ENCODE results near the gene SUSD5.
"Not testable (repeated sequence)": the region's sequence is repeated elsewhere in the genome, so short reads cannot be mapped to it uniquely, and the experiment has no call there.

Gene SUSD5

DNA sequence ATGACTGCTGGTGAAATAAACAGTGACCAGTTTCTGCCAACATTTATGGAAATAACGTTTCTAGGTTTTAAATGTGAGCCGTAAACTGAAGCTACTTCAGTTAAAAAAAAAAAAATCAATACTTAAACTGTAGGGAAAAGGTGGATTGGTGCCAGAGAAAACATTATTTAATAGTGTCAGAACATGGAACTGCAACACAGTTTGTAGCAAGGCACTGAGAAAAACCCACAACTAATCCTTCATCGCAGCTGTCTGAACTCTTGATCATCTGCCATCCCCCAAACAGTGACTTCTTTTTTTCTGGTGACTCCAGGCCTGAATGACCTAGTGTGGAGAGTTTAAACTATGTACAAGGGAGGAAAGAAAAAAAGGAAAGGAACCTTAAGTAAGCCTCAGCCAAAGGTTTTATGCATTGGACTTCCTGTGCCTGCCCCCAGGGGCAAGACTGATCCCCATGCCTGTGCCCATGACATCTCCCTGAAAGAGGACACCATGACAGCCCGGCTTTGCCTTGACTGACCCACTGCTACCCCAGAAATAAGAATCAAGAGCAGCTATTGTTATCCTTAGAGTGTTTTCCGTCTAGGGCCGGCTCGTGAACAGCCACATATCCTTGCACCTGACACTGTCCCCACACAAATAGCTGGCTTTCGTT, 71.7 kb downstream of the SUSD5 start:
- DNase-seq: no peak

DNA sequence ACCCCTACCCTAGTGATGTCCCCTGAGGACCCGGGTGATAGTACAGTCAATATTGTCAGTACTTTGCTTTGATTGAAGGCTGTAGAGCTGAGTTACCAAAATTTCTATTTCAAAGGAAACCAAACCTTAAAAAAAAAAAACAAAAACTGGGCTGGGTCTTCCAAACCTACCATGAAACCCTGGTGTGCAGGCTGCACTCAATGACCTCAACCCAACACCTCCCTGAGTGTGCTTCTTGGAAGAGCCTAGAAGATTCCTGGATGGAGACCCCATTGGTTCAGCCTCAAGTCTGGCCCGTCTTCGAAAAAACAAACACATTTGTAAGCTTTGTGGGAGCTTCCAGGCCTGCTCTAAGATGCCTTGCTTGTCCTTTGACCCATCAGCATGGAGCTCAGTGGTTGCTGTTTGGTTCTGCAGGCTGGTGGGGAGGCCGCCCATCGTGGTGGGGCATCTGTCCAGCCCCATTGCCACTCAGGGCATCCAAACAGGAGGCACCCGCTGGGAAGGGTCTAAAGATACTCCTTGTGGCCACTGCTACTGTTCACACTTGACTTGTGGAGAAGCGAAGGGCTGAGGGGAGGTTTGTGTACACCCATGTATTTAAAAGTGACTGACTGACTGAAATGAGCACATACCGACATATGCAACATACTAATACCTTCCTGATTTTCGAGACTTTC, 72.6 kb downstream of the SUSD5 start:
- DNase-seq: no peak

DNA sequence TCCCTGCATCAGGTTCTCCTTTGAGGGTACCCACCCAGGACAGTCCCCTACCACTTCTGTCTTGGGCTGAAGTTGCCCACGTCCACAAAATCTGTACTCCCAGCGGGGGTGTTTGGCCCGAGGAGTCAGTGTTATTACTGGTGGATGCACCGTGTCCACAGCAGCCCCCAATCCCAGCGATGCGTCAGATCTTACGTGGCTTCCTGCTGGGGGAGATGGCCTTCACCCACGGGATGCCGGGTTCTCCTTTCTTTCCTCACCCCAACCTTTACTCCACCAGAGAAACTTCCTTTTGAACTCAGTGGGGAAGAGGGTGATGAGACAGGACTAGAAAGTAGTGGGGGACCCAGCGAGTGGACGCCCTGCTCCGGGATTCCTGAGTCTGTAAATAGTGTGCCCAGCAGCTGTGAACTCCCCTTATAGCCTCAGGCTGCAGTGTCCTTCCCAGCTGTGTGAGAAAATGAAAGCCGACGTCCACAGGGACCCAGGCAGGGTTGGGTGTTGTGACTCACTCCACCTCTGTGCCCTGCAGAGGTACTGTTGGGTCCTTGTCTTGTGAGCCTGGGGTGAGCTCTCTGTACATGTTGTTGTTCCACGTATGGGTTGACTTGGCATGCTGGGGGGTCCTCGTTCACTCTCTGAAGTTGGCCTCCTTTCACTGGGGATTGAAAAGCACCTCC, 73.2 kb downstream of the SUSD5 start:
- DNase-seq: no peak

DNA sequence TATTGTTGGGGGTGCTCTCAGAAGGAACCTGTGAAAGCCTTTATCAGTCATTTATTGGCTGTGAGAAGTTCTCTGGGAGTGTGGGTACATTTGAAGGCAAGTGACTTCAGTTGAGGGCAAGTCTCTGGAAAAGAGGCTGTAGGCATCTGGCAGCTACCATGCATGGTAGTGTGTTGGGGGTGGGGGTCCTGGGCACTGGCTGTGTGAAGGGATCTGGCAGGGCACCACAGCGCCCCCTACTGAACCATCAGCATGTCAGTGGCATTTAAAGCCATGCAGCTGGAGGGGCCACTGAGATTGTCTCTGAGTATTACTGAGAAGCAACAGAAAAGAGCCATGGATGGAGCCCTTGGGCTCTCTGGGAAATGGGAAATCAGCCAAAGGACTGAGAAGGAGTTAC, 74.2 kb downstream of the SUSD5 start:
- DNase-seq: no peak

DNA sequence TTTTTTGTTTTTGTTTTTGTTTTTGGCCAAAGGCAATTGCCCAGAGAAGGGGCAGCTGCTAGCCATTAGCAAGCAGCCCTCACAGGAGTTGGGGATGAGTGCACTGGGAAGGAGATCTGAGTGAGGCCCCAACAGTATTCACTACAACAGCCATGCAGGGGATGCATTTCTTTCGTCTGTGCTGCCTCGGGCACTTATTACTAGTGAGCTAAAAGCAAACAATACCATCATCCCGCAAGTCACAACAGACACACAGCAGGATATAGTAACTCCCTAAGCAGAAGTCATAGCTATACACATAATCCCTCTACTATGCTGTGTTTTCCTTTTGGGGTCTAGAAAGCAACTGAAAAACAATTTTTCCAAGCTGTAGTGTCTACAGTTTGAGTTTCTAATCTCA, 77.6 kb downstream of the SUSD5 start:
- no peak for DNase-seq

DNA sequence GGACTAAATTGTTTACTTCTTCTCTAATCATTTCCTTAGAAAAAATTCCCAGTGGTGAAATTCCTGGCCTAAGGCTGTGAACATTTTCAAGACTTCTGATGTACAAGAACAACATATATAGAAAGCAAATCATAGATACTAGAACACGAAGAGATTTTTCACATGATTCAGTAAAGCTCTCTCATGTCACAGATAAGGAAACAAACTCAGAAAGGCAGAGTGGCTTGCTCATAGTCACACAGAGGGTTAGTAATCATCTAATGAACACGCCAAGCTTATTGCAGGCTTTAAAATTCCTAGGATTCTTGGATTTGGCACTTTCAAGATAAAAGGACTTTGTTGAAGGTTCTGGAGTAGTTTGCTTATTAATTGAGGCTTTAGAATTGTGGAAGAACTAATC, 78.6 kb downstream of the SUSD5 start:
- DNase-seq: no peak

DNA sequence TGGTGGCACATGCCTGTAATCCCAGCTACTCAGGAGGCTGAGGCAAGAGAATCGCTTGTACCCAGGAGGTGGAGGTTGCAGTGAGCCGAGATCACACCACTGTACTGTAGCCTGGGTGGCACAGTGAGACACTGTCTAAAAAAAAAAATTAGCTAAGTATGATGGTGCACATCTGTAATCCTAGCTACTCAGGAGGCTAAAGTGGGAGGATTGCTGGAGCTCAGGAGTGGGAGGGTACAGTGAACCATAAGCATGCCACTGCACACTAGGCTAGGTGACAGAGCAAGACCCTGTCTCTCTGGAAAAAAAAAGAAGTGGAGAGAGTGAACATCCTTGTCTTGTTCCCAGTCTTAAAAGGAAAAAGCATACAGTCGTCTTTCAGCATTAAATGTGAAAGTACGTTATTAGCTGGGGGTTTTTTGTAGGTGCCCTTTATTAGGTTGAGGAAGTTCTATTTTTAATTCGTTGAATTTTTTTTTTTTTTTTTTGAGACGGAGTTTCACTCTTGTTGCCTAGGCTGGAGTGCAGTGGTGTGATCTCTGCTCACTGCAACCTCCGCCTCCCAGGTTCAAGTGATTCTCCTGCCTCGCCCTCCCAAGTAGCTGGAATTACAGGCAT, 79.5 kb downstream of the SUSD5 start:
- DNase-seq: not testable (repeated sequence)

DNA sequence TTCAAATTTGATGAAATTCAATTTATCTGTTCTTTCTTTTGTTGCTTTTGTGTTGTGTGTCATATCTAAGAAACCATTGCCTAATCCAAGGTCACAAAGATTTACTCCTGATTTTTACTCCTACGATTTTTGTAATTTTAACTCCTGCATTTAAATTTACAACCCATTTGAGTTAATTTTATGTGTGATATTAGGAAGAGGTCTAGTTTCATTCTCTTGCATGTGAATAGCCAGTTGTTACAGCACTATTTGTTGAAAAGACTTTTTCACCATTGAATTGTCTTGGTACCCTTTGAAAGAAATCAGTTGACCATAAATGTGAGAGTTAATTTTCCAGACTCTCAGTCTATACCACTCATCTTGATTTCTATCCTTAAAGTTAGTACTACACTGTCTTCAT, 80.9 kb downstream of the SUSD5 start:
- no peak for DNase-seq

DNA sequence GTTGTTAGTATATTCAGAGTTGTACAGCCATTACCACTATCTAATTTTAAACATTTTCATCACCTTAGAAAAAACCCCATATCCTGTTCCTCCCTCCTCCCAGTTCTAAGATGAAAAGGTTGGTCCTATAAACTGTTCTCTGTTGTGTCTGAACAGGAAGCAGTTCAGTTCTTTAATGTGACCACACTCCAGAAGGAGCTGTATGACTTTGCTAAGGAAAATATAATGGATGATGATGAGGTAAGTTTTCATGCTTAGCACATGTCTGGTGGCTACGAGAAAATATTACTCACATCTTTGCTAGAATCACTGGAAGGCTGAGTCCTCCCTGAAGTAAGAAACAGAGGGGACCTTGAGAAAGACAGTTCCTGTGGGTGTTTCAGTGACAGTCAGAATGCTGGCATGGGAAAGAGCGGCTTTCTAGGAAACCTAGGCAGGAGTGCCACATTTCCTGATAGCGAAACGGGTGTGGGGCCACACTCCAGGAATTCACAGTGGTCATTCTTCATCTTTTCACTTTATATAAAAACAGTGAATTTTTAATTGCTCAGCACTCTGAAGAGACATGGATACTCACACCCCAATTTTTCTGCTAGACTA, 84.5 kb downstream of the SUSD5 start:
- no peak for DNase-seq

DNA sequence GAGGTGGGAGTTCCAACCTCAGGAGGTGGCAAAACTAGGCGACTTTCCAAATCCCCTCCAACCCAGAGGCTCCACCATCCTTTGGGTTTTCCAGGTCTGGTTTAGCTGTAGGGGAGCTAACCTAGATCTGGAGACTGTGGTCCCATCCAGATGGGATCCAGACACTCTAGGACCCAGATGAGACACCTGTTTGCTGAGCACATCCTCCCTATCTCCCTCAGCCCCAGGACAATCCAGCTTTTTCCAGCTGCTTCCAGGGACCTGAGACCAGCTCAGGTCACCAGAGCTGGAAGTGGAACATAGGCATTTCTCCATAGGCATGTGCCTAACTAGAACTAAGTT, 86.6 kb downstream of the SUSD5 start:
- no peak for DNase-seq

DNA sequence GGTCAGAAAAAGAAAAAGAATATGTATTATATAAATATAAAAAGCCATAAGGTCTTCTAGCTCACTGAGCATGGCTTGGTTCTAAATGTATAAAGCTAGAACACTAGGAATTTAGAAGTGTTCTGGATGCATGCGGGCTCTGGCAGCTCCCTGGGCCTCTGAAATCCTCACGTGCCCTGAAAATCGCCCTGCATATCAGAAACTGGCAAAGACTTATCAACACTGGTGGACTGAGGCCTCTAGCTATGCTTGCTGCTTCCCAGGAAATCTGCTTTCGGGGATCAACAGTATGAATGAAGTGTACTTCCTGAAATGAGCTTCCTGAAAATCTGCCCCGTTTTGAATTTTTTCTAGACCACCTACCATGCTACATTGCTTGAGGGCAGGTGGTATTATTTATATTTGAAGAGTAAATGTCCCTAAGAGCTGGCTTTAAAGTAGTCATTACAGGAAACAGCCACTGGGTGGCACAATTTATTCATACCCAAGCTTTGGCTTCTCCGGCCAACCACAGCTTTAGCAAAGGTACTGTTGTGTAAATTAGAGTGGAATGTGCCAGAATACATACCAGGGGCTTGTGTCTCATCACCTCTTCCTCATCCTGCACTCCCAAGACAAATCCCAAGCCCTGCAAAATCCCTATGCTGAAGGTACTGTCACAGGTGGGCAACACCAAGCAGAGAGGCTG, 87.1 kb downstream of the SUSD5 start:
- DNase-seq: no peak

DNA sequence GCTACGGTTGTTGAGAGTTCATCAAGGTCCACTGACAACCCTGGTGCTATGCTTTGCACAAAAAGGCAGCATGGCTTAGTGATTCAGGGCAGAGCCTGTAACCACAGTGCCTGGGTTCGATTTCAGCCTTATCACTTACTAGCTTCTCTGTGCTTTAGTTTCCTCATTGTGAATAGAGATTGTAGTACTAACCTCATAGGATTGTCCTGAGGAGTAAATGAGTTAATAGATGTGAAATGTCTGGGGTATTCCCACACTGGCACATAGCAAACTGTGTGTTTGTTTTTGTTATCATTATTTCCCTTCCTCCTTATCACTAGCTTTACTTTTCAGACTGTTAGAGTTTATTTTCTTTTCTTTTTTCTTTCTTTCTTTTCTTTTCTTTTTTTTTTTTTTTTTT, 88.5 kb downstream of the SUSD5 start:
- no peak for DNase-seq

DNA sequence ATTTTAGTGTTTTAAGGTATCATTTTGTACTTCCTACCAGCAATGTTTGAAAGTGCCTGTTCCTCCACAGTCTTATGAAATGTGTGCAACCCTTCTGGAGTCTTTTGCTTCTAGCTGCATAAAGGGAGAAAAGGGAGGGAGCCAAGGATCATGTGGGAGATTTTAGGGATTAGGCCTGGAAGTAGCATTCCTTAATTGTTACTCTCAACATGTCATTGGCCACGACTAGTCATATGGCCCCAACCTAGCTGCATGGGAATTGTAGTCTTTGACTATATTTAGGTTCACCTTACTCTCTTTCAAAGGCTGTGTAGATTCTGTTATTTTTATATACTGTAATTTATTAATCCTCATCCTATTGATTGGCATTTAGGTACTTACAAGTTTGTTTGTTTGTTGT, 89.9 kb downstream of the SUSD5 start:
- no peak for DNase-seq

DNA sequence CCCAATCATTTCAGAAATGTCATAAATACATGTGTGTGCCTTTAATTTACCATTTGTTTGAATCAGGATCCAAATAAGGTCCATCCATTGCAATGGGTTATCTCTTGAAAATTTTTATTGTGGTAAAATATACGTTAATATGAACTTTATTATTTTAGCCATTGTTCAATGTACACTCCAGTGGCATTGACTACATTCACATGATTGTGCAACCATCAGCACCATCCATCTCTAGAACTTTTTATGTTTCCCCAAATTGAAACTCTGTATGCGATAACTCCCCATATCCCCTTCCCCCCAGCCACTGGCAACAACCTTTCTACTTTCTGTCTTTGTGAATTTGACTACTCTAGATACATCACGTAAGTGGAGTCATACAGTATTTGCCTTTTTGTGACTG, 92.8 kb downstream of the SUSD5 start:
- no peak for DNase-seq

DNA sequence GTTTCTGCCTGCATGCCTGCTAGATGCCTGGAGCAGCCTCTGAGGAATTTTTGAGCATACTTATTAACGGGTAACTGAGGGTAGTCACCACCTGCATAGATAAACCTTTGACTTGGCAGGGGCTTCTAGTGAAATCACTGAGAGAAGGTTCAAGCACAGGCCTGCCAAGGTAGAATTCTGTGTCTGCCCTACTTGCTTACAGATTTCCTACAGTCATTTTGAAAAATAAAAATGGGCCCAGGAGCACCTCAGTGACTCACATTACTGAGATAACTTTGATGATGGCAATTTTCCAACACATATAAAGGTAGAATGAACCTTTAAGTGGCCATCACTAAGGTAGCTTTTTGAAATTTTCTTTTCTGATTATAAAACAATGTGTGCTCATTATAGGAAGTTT, 94.0 kb downstream of the SUSD5 start:
- DNase-seq: no peak

DNA sequence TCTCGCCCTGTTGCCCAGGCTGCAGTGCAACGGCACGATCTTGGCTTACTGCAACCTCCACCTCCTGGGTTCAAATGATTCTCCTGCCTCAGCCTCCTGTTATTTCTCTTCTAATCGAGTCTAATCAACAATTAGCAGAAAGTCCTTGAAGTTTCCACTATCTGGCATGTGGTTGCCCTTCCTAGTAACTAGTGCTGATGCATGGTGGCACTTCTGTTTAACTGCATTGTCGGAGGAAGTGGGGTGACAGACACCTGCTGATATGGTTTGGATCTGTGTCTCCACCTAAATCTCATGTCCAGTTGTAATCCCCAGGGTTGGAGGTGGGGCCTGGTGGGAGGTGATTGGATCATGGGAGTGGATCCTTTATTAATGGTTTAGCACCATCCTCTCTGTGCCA, 95.6 kb downstream of the SUSD5 start:
- DNase-seq: no peak

DNA sequence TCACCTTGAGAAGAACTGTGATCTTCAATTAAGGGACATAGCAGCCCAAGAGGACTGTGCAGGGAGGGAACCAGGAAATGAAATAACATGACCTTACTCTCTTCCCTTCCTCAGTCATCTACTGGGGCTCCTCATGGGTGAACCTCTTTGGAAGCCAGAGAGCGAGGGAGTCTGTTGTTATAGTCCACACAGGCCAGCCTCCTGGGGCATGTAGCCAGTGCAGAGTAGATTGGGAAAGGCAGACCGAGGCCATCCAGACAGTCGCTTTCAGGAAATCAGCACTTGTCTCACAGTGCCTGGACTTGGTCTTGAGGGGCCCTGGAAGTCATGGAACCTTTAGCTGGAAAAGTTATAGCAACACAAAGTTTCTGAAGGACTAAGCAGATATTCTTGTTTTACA, 98.7 kb downstream of the SUSD5 start:
- no peak for DNase-seq

DNA sequence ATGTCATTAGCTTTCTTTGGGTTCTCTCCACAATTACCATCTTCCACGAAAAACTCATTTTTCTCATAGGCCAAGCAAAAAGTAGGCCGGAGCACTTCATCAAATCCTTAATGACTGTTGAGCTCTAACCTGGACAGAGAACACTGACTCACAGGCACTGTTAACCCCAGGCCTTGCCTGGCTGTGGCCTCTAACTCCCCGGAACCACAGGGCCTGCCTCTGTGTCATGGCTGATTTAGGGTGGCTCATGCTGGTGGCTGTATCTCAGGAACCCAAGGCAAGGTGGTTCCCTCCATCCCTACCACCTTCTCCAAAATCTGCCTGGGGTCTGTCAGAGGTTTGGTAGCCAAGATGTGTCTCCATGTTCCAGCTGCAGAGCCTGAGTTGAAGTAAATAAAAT, 101.1 kb downstream of the SUSD5 start:
- DNase-seq: no peak

DNA sequence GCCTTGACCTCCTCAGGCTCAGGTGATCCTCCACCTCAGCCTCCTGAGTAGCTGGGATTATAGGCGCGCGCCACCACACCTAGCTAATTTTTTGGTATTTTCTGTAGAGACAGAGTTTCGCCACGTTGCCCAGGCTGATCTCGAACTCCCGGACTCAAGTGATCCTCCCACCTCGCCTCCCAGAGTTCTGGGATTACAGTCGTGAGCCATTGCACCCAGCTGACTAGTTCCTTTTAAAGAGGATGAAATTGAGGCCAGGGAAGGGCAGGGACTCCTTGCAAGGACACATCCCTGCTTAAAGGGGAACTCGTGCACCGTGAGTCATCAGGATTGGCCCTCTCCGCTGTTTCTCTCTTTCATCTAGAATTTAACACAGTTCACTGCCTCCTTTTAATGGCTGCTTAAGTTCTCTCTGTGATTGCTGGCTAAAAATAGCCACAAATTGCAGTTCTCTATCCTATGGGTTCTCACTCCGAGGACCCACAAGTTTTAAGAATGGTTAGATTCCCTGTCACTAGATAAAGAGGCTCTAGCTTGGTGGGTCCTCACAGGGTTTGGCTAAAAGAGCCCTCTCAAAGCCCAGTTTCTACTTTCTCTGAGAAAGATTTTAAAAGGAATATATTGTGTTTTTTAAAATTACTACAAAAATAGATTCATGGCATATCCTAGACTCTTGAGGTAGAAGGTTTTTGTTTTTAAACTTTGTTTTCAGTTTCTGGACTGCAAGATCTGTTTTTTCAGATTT, 103.4 kb downstream of the SUSD5 start:
- peak; percentile 69 for DNase-seq

DNA sequence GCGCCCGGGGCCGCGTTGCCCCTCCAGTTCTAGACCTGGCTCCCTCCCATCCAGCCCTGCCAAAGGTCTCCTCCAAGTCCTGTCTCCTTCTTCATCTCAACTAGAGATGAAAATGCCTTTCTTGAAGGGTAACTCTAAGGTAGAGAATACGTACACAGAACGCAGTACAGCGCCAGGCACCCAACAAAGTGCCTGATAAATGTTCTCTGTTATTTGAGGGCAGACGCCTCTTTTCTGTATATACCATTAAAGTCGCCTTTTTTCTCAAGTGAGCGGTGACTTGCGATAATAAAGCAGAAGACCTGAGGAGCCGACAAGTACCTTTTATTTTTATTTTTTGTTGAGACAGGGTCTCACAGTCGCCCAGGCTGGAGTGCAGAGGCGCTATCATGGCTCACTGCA, 104.0 kb downstream of the SUSD5 start:
- DNase-seq: no peak

DNA sequence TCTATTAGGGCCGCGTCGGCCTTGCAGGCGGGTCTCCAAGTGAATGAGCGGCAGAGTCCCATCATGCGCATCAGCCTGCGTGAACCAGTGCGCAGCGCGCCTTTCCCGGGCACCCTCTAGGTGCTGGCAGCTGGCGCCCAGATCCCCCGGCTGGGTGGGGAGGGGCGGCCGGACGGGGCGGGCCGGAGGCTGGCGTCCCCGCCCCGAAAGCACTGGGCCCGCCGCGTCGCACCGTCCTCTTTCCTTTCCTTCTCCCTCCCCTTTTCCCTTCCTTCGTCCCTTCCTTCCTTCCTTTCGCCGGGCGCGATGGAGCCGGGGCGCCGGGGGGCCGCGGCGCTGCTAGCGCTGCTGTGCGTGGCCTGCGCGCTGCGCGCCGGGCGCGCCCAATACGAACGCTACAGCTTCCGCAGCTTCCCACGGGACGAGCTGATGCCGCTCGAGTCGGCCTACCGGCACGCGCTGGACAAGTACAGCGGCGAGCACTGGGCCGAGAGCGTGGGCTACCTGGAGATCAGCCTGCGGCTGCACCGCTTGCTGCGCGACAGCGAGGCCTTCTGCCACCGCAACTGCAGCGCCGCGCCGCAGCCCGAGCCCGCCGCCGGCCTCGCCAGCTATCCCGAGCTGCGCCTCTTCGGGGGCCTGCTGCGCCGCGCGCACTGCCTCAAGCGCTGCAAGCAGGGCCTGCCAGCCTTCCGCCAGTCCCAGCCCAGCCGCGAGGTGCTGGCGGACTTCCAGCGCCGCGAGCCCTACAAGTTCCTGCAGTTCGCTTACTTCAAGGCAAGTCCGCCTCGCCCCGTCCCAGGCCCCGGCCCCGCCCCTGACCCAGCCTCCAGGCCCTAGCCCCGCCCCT, 104.6 kb downstream of the SUSD5 start, which contains the start of gene CRTAP:
CRTAP (plus strand) TSS at position 243 of the 850 bp plus-strand sequence; CDS start at position 307, 64 bp downstream.
- peak; percentile 64 for DNase-seq
